GM12878 (cell line): ENCODE results near the gene PPP1R2. TPM values are rescaled to one million over a fixed set of nuclear protein-coding genes. Genes with fewer than 3 reads are reported as not detected.

ENCODE experiments used
- ATAC-seq: fragments of 200-7000 bp; cut with Tn5 transposase; 3 replicates; pipeline ENCODE4 v1.9.1; 2020; ENCODE audit warnings: mild to moderate bottlenecking, moderate library complexity
- BruUV-seq: library from RNA; stranded (reverse); fragments of 400-500 nt; replicated peaks from 2 replicates; lab custom pipeline; 2021; lab: Mats Ljungman, UMichigan
- CTCF ChIA-PET: fragments of 300-600 bp; sonication (Branson Sonifier 250); formaldehyde crosslinking; extraction: SDS; loops from one replicate; lab custom pipeline; 2021; ENCODE audit warnings: inconsistent platforms; lab: Yijun Ruan, JAX
- POLR2A ChIA-PET: fragments of 350-600 bp; formaldehyde crosslinking; extraction: SDS; loops from one replicate; lab custom pipeline; 2021; ENCODE audit warnings: inconsistent platforms; lab: Charles Lee
- RAD21 ChIA-PET: fragments of 300-600 bp; sonication (Branson Sonifier 250); formaldehyde crosslinking; loops from one replicate; lab custom pipeline; 2023; ENCODE audit warnings: antibody characterized with exemption; ENCODE audit not compliant: unreplicated experiment; lab: Charles Lee
- SMC1A ChIA-PET: fragments of 300-600 bp; sonication (Branson Sonifier 250); formaldehyde crosslinking; loops from one replicate; lab custom pipeline; 2023; ENCODE audit not compliant: unreplicated experiment, uncharacterized antibody; lab: Charles Lee
- DNase-seq: peaks from one replicate; pipeline ENCODE4 v3.0.0-alpha.2; 2011; ENCODE audit warnings: low read depth, low spot score
- FAIRE-seq: peaks from 3 replicates; lab custom pipeline; 2011; peaks lifted over from hg19 to GRCh38; lab: Jason Lieb, UNC
- H2AFZ ChIP-seq: 2 replicates; pipeline ENCODE4 v1.6.0; 2011; ENCODE audit warnings: low read depth, low read length, control low read depth; ENCODE audit not compliant: control insufficient read depth
- H3K27ac ChIP-seq: 2 replicates; pipeline ENCODE4 v1.5.1; 2011; ENCODE audit warnings: control low read depth; ENCODE audit not compliant: control insufficient read depth, insufficient read depth
- H3K27me3 ChIP-seq, 2 experiments: replicated peaks in 1 of 2; 2 replicates each; pipeline versions ENCODE4 v1.6.0 to v1.6.1; 2011; ENCODE audit warnings: low read length in 1 of 2; ENCODE audit not compliant: control insufficient read depth in 2 of 2, insufficient read depth in 2 of 2
- H3K36me3 ChIP-seq, 2 experiments: 2 replicates each; pipeline ENCODE4 v1.5.1; 2011; ENCODE audit warnings: low read length in 1 of 2; ENCODE audit not compliant: control insufficient read depth in 2 of 2, insufficient read depth in 2 of 2
- H3K4me1 ChIP-seq: 2 replicates; pipeline ENCODE4 v1.6.1; 2011; ENCODE audit warnings: mild to moderate bottlenecking, low read length, moderate library complexity, mixed read lengths; ENCODE audit not compliant: control insufficient read depth, insufficient read depth
- H3K4me2 ChIP-seq: 2 replicates; pipeline ENCODE4 v1.6.0; 2011; ENCODE audit warnings: control low read depth; ENCODE audit not compliant: control insufficient read depth, insufficient read depth
- H3K4me3 ChIP-seq: fragments of 200-600 bp; sonication (generic); 2 replicates; pipeline ENCODE4 v1.5.1; 2016
- H3K79me2 ChIP-seq: 2 replicates; pipeline ENCODE4 v1.6.0; 2011; ENCODE audit warnings: low read length; ENCODE audit not compliant: control insufficient read depth, insufficient read depth
- H3K9ac ChIP-seq: 2 replicates; pipeline ENCODE4 v1.8.0; 2011; ENCODE audit warnings: low read length, control low read depth, mixed read lengths; ENCODE audit not compliant: control insufficient read depth, insufficient read depth
- H3K9me3 ChIP-seq: replicated peaks from 3 replicates; pipeline ENCODE4 v1.5.1; 2011; ENCODE audit warnings: mild to moderate bottlenecking, low read length; ENCODE audit not compliant: control insufficient read depth, insufficient read depth
- H4K20me1 ChIP-seq: 2 replicates; pipeline ENCODE4 v1.6.0; 2011; ENCODE audit not compliant: control insufficient read depth, insufficient read depth
- BCLAF1 ChIP-seq: fragments of 450-650 bp; IDR thresholded peaks from 2 replicates; pipeline ENCODE4 v1.6.1; 2017; ENCODE audit warnings: antibody characterized with exemption, mild to moderate bottlenecking, moderate library complexity
- BMI1 ChIP-seq: fragments of 450-650 bp; IDR thresholded peaks from 2 replicates; pipeline ENCODE4 v1.6.1; 2016; ENCODE audit warnings: mild to moderate bottlenecking, moderate library complexity, borderline replicate concordance
- CREM ChIP-seq: IDR thresholded peaks from 2 replicates; pipeline ENCODE4 v1.6.1; 2014; ENCODE audit warnings: antibody characterized with exemption, low read depth
- CUX1 ChIP-seq: IDR thresholded peaks from 2 replicates; pipeline ENCODE4 v1.6.1; 2012; ENCODE audit warnings: improper control_type of control experiment, low read depth, low read length; ENCODE audit not compliant: insufficient replicate concordance
- ESRRA ChIP-seq: IDR thresholded peaks from 2 replicates; pipeline ENCODE4 v1.6.1; 2012; ENCODE audit warnings: mild to moderate bottlenecking, low read length, improper control_type of control experiment
- IKZF2 ChIP-seq, 2 experiments: fragments of 450-650 bp; IDR thresholded peaks; 2 replicates each; pipeline ENCODE4 v1.6.1; 2017; ENCODE audit warnings: mild to moderate bottlenecking in 2 of 2, moderate library complexity in 2 of 2
- RAD51 ChIP-seq: fragments of 450-650 bp; IDR thresholded peaks from 2 replicates; pipeline ENCODE4 v1.6.1; 2016; ENCODE audit warnings: moderate library complexity, mild to moderate bottlenecking, inconsistent platforms
- ZBTB40 ChIP-seq: fragments of 450-650 bp; IDR thresholded peaks from 2 replicates; pipeline ENCODE4 v1.6.1; 2016; ENCODE audit warnings: mild to moderate bottlenecking, moderate library complexity, borderline replicate concordance
- WGBS: methylation state at CpG from one replicate; pipeline ENCODE4 v1.1.6; 2016; ENCODE audit warnings: low lambda C conversion rate; ENCODE audit not compliant: insufficient replicate concordance, insufficient coverage; ENCODE audit errors: missing lambda C conversion rate; 5-methylcytosine and 5-hydroxymethylcytosine counted together
- in situ Hi-C: fragments of 300-500 bp; cut with MboI; formaldehyde crosslinking; loops from 9 replicates; pipeline ENCODE4 v1.14.3; 2018; ENCODE audit warnings: mixed read lengths
- intact Hi-C: fragments of 100-400 bp; cut with micrococcal nuclease; formaldehyde crosslinking; loops from one replicate; pipeline ENCODE4 v1.14.2; 2022; ENCODE audit not compliant: unreplicated experiment
- polyA plus RNA-seq, 11 experiments: library from polyadenylated mRNA; depleted of rRNA in 4 of 11; unstranded in 6 of 11; stranded (reverse) in 5 of 11; fragments of >200 nt; fragmentation: Nextera tagmentation in 4 of 11; fragmentation: Illumina TruSeq in 1 of 11; extraction: Ambion mirVana in 4 of 11; extraction: Trizol in 1 of 11; gene quantifications; 1 replicate in 1 of 11; 2 replicates in 10 of 11; pipeline versions ENCODE4 v1.2.1 to v1.2.3, GENCODE V29; 2011 to 2016; ENCODE audit warnings: inconsistent platforms in 2 of 11, missing spikeins in 2 of 11, low read depth in 1 of 11
- total RNA-seq, 4 experiments: library from RNA; depleted of rRNA in 3 of 4; stranded (reverse); fragments of >200 nt in 3 of 4; fragmentation: Illumina TruSeq in 1 of 4; extraction: Trizol in 1 of 4; gene quantifications; 2 replicates each; pipeline versions ENCODE4 v1.2.1 to v1.2.3, GENCODE V29; 2013 to 2021

The PPP1R2 gene
- total and polyA plus RNA-seq, 10 of the 15 experiments (the other 5 are each of a cell fraction or from before 2014, with no cell fraction given) = 10.5 to 116 (median 46.9) TPM

GRCh38 chr3:195568630-195569029 is 25.5 kb upstream of the PPP1R2 start:
- H3K4me2 ChIP-seq = no peak overlapping the region
- TF ChIP-seq CREM = no peak
- no peak for TF ChIP-seq IKZF2 (IDR thresholded peaks at IDR 0.05)
- no peak for TF ChIP-seq CUX1
- no peak for TF ChIP-seq BMI1
- TF ChIP-seq ESRRA = no peak
- no peak for TF ChIP-seq BCLAF1
- TF ChIP-seq RAD51 = no peak
- no peak for TF ChIP-seq ZBTB40

More at GRCh38 chr3:195568630-195569029, 25.5 kb upstream of the PPP1R2 start:
- DNase-seq (no peak), FAIRE-seq (no peak), ATAC-seq (no peak)
- SMC1A ChIA-PET = no interaction called here
- Histone ChIP-seq H3K36me3 (no peaks in the 10 kb centered on the region), H2AFZ (no peak overlapping the region), H3K27ac (no peak overlapping the region), H3K4me3 (no peak overlapping the region), H3K9ac (no peak overlapping the region), H3K79me2 (no peaks in the 10 kb centered on the region), H3K27me3 (no peaks in the 10 kb centered on the region; a peak in 1 of 4 replicates), H3K9me3 (no peaks in the 10 kb centered on the region), H4K20me1 (no peaks in the 10 kb centered on the region), H3K4me1 (no peaks in the 10 kb centered on the region)
- no TSS peak for BruUV-seq
- RAD21 ChIA-PET = no interaction called here
- WGBS = 48% methylated on average over 5 of the region's 5 CpGs
- POLR2A ChIA-PET = interaction anchor here (0.7 kb wide), 1 partner anchor 161 kb away, joined by 3 read pairs; no protein-coding TSS in a partner anchor
- CTCF ChIA-PET = interaction anchor here (0.6 to 1.1 kb wide), 3 partner anchors 10 to 313 kb away, joined by 3 read pairs; partner anchors contain the start of gene XXYLT1
- intact Hi-C loops (no loop called here), in situ Hi-C loops (no loop called here)
